CD4-positive, alpha-beta T cell treated with Interleukin-6 for 4 hours (primary cell): ENCODE results near the gene FARS2.

Experiments
- DNase-seq: peaks from one replicate; pipeline ENCODE4 v3.0.0-alpha.2; 2020; ENCODE audit warnings: mixed read lengths

Gene FARS2

DNA sequence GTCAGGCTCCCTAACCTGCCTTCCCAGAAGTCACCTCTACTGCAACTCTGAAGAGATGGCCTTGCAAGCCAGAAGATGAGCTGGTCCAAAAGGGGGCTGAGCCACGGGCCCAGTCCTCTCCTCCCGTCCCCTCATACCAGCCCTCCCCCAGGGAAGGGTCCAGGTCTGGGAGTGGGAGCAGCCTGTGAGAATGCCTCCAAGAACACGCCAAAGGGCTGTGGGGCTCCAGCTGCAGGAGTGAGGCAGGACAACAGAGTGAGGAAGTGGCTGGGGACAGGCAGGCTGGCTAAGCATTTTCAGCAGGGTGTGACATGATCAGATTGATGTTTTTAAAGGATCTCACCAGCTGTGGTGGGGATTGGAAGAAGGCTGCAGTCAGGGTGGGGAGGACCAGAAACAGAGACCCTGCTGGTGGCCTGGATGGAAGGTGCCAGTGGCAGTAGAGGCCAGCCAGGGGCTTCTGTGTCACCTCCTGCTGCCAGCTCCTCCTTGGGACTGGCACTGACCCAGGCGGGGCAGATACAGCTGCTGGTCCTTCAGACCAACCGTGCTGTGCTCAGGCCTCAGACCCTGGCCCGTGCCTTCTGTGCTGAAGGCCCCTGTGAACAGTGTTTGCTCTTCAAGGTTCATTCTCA, 487.8 kb downstream of the FARS2 start:
- no peak for DNase-seq

- DNase-seq: no peak
Measured at GRCh38 chr6:5749651-5750215, 488.4 kb downstream of the FARS2 start.

GRCh38 chr6:5751525-5752390, 490.4 kb downstream of the FARS2 start:
- no peak for DNase-seq

- DNase-seq: no peak
Measured at GRCh38 chr6:5752391-5752680, 491.0 kb downstream of the FARS2 start.

DNA sequence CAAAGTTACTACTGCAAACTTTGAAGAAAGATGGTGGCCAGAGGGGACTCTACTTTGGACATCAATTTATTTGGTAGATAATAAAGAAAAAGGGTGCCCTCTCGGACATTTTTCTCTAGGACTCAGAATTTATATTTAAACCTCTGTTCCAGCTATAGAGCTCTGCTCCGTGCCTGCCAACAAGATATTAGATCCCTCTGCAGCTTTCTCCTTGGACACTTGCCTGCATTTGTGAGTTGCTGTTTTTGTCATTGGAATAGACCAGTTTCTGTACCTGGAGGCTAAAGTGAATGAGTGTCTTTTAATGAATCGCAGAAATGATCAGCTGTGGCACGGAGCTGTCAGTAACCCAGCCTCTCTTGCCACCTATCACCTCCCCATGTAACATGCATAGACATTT, 491.9 kb downstream of the FARS2 start:
- no peak for DNase-seq

GRCh38 chr6:5754904-5755303, 493.6 kb downstream of the FARS2 start:
- no peak for DNase-seq

GRCh38 chr6:5759571-5759970, 498.3 kb downstream of the FARS2 start:
- no peak for DNase-seq

- no peak for DNase-seq
Measured at GRCh38 chr6:5761370-5761769, 500.1 kb downstream of the FARS2 start.

- no peak for DNase-seq
Measured at GRCh38 chr6:5762561-5762968, 501.3 kb downstream of the FARS2 start.

DNA sequence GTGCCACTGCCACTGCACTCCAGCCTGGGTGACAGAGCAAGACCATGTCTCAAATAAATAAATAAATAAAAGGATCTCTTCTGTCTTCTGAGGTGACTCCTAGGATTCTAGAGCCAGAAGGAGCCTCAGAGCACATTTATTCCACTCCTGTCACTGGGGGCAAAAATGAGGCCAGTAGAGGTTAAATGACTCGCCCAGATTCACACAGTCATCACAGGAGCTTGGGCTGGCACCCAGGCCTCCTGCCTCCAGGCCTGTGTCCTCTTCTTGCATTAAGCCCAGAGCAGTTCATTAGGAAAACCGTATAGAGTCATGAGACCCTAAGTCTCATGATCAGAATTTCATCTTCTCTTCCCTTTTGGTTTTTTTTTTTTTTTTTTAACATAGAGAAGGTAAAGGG, 502.1 kb downstream of the FARS2 start:
- no peak for DNase-seq

GRCh38 chr6:5763871-5764270, 502.6 kb downstream of the FARS2 start:
- no peak for DNase-seq

- DNase-seq: no peak
Measured at GRCh38 chr6:5764401-5764955, 503.2 kb downstream of the FARS2 start.

GRCh38 chr6:5765141-5765760, 503.9 kb downstream of the FARS2 start:
- DNase-seq: no peak

DNA sequence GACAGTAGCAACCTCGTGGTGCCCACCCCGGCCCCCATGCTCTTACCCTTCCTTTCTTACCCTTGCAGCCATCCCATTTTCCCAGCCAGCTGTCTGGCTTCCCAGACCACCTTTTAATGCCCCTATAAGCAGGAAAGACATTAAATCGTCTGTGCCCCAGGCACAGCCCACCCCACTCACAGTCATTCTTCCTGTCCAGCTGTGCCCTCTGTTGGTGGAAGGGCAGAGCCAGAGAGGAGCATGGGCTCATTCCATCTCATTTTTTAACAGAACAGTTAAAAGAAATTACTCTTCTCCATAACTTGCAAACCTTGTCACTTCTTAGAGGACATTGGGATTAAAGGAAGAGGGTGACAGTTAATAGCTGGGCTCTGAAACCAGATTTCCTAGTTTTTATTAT, 504.9 kb downstream of the FARS2 start:
- no peak for DNase-seq

- DNase-seq: no peak
Measured at GRCh38 chr6:5767471-5767870, 506.2 kb downstream of the FARS2 start.

- DNase-seq: no peak
Measured at GRCh38 chr6:5771211-5771610, 509.9 kb downstream of the FARS2 start.

DNA sequence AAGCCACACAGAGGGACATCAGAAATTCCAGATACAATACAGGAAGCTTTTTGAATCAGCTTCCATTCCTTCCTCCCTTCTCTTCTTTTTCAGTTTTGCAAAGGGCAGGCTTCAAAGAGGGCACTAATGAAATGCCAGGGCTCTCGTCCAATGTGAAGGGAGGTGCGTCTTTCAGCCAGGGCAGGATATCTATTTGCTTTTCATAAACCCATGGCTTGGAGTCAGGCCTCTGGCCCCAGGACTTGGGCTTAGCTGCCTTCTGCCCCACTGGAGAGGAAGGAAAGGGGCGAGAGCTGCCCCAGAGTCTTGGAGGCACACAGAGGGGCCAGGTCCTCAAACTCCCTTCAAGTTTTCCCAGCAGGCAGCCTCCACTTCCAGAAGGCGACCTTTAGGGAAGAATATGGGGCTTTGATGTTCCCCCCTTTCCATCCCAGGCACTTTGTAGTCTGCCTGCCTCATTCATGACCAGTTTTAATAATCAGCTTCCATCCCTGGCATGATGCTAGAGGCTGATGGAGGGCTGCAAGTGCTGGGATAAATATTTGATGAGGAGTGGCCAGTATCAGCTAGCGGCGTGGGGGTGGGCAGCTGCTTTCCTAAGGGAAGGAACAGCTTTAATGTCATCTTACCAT, 510.6 kb downstream of the FARS2 start:
- DNase-seq: no peak

GRCh38 chr6:5772408-5773120, 511.3 kb downstream of the FARS2 start:
- DNase-seq: no peak

- DNase-seq: no peak
Measured at GRCh38 chr6:5776104-5776503, 514.8 kb downstream of the FARS2 start.

DNA sequence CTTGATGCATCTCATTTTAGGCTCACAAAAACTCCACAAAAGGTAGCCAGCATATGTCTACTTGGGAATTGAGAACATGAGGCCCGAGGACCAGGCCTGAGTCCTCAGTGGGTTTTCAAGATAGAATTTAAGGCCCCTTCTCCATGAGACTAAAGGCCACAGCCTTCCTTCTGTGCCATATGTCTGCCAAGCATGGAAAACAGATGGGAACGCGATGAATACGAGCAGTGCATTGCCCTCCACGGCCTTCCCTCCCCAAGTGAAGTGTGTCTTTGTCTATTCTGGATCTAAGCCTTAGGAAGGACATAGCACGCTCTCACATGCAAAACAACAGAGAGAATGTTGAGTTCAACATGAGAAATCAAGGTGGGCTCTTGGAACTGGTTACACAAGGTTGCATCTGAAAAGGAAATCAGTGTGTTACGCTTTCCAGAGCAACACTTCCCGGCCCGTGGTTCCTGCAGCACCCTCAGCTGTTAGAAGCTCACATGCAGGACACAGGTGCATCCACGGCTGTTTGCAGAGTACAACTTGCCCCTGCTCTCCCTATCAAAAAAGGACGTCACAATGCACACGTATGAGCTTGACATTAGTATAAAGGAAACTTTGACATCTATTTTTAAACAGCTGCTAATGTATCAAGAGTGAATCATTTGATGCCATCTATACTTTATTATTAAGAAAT, 515.5 kb downstream of the FARS2 start:
- no peak for DNase-seq

DNA sequence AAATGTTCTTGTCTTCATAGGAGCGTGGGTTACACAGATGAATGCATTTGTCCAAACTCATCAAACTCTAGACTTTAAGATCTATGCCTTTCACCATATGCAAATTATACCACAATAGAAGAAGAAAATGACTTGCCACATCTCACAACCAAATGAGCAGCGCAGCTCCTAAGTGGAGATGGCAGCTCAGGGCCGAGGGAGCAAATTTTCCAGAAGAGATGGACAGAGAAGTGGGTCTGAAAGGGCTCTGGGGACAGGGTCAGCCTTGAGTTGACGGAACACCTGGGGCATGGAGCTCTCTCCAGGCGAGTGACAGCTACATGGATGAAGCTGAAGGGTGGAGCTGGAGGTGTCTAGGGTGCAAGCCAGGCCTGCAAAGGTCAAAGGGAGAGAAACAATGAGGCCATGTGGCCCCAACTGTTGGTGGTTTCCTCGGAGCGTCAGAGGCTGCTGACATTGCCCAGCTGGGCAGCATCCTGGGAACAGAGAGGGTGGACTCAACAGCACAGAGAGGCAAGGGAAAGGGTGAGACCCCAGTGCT, 517.1 kb downstream of the FARS2 start:
- no peak for DNase-seq

DNA sequence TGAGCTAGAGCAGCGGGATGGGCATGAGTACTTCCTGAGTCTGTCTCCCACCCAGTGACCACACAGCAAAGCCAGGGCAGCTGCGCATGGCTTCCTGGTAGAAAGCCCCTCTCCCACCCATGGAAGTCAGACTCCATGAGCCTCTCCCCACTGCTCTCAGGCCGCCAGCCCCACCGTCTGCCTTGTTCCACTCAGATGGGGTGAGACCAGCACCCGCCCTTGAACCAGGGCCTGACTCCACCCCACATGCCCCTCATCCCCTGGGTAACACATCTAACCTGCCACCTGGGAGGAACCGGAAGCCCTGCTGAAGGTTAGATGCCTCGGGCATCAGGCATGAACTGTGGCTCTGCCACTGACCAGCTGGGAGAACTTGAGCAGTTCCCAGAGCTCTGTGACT, 517.6 kb downstream of the FARS2 start:
- no peak for DNase-seq
